Panc1 (cell line): ENCODE data around the gene KATNAL2. TPM values are rescaled to one million over a fixed set of nuclear protein-coding genes. Genes with fewer than 3 reads are reported as not detected.

Experiments used
- ATAC-seq: fragments of 200-7000 bp; cut with Tn5 transposase; 2 replicates; pipeline ENCODE4 v1.9.1; 2020; ENCODE audit warnings: mild to moderate bottlenecking, moderate library complexity
- BruUV-seq: library from RNA; stranded (reverse); fragments of 400-500 nt; replicated peaks from 2 replicates; lab custom pipeline; 2021; lab: Mats Ljungman, UMichigan
- CTCF ChIA-PET: fragments of 300-600 bp; sonication (Branson Sonifier 250); formaldehyde crosslinking; loops from one replicate; lab custom pipeline; 2022; ENCODE audit warnings: antibody characterized with exemption; lab: Charles Lee
- POLR2A ChIA-PET: fragments of 300-600 bp; sonication (Branson Sonifier 250); formaldehyde crosslinking; loops from one replicate; lab custom pipeline; 2022; ENCODE audit warnings: antibody characterized with exemption; lab: Charles Lee
- DNase-seq: peaks from one replicate; pipeline ENCODE4 v3.0.0-alpha.2; 2010; ENCODE audit warnings: low read depth, low spot score
- H3K27ac ChIP-seq: 2 replicates; pipeline ENCODE4 v1.5.1; 2011; ENCODE audit warnings: mild to moderate bottlenecking, low read length, inconsistent platforms
- H3K27me3 ChIP-seq: fragments of 200-500 bp; sonication (Bioruptor generic); 2 replicates; pipeline ENCODE4 v1.6.0; 2014; ENCODE audit warnings: low read length, inconsistent platforms; ENCODE audit not compliant: control insufficient read depth, insufficient read depth
- H3K36me3 ChIP-seq: fragments of 200-500 bp; sonication (Bioruptor generic); 2 replicates; pipeline ENCODE4 v1.5.1; 2014; ENCODE audit warnings: inconsistent platforms, mild to moderate bottlenecking, low read length, moderate library complexity; ENCODE audit not compliant: control insufficient read depth, insufficient read depth
- H3K4me1 ChIP-seq: 2 replicates; pipeline ENCODE4 v1.5.1; 2011; ENCODE audit warnings: inconsistent platforms, mild to moderate bottlenecking, low read length, moderate library complexity; ENCODE audit not compliant: control insufficient read depth, insufficient read depth
- H3K4me3 ChIP-seq, 2 experiments: 2 replicates each; pipeline ENCODE4 v1.5.1; 2011 to 2012; ENCODE audit warnings: low read depth in 2 of 2, low read length in 2 of 2, mild to moderate bottlenecking in 2 of 2, inconsistent platforms in 1 of 2, moderate library complexity in 1 of 2
- H3K9me3 ChIP-seq: fragments of 200-500 bp; sonication (Bioruptor generic); 2 replicates; pipeline ENCODE4 v1.5.1; 2014; ENCODE audit warnings: low read depth, mild to moderate bottlenecking, inconsistent platforms, low read length, moderate library complexity; ENCODE audit not compliant: control insufficient read depth, insufficient read depth
- REST ChIP-seq, 2 experiments: IDR thresholded peaks; 2 replicates each; pipeline ENCODE4 v1.6.1; 2011 to 2012; ENCODE audit warnings: low read depth in 2 of 2, control low read depth in 1 of 2, low read length in 1 of 2, mild to moderate bottlenecking in 1 of 2, moderate library complexity in 1 of 2; ENCODE audit not compliant: insufficient read depth in 1 of 2
- in situ Hi-C: cut with HindIII; loops from 2 replicates; pipeline ENCODE4 v1.10.0; 2016; ENCODE audit warnings: low sequenced_read_pairs, low pct_unique_long_range_greater_than_20kb
- intact Hi-C: fragments of 100-400 bp; cut with micrococcal nuclease; formaldehyde crosslinking; loops from one replicate; pipeline ENCODE4 v1.10.0; 2022; ENCODE audit not compliant: unreplicated experiment
- total RNA-seq: library from RNA; stranded (reverse); gene quantifications from one replicate; pipeline ENCODE4 v1.2.1, GENCODE V29; 2021; ENCODE audit not compliant: unreplicated experiment

The KATNAL2 gene
- total RNA-seq, 1 experiment from 2014 or later, result 2.6 TPM

- ATAC-seq (no peak), DNase-seq (no peak)
- no peaks in the 10 kb centered on the region for H3K9me3 ChIP-seq
- no TSS peak for BruUV-seq
- ChIA-PET CTCF (no interaction called here), POLR2A (no interaction called here)
- H3K27ac ChIP-seq, result peak overlapping the region; percentile 84
- in situ Hi-C loops, result no loop called here
- no peaks in the 10 kb centered on the region; the same call in 1 of the 2 replicates for H3K4me1 ChIP-seq
- TF ChIP-seq REST (IDR thresholded peaks at IDR 0.05; ENCODE audit: insufficient read depth in 1 of 2, low read depth in 2 of 2, low read length in 1 of 2), result no peak
- H3K27me3 ChIP-seq, result no peaks in the 10 kb centered on the region
- peak overlapping the region; percentile 58 to 90 for H3K4me3 ChIP-seq
- intact Hi-C loops, result no loop called here
- peaks cover 4% of the 10 kb centered on the region for H3K36me3 ChIP-seq
Measured at GRCh38 chr18:47151439-47151838, 234.0 kb downstream of the KATNAL2 start.

Other genes starting within 250 kb of the KATNAL2 start
- 0.15 TPM for gene ST8SIA5, start 160.5 kb upstream of the KATNAL2 start, total RNA-seq
- 30.6 TPM for gene PIAS2, start 95 bp upstream of the KATNAL2 start, total RNA-seq
- not detected for gene ELOA2, start 118.0 kb downstream of the KATNAL2 start, total RNA-seq
- 24.6 TPM for gene HDHD2, start 232.9 kb downstream of the KATNAL2 start, total RNA-seq